ENCODE measurements around the gene GREM2.

Gene GREM2

DNA sequence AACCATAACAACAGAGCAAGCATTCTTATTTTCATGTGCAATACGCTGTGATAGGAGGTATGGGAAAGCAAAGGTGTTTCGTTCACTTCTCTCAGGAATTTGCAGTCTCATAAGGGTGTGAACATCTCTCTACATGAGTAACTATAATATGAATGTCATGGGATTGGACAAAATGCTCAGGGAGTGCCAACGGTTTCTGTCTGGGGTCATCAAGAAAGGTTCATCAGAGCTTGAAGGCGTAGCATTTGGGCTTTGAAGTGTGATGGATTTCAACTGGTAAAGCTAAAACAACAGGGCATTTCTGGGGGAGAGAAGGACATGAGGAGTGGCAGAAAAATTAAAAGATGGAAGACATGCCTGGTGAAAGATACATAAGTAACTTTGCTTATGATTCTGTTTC lies 32.4 kb downstream of the GREM2 start:
- no peak for TF ChIP-seq ZFX (IDR thresholded peaks at IDR 0.05)
- TF ChIP-seq, protein P1, sequence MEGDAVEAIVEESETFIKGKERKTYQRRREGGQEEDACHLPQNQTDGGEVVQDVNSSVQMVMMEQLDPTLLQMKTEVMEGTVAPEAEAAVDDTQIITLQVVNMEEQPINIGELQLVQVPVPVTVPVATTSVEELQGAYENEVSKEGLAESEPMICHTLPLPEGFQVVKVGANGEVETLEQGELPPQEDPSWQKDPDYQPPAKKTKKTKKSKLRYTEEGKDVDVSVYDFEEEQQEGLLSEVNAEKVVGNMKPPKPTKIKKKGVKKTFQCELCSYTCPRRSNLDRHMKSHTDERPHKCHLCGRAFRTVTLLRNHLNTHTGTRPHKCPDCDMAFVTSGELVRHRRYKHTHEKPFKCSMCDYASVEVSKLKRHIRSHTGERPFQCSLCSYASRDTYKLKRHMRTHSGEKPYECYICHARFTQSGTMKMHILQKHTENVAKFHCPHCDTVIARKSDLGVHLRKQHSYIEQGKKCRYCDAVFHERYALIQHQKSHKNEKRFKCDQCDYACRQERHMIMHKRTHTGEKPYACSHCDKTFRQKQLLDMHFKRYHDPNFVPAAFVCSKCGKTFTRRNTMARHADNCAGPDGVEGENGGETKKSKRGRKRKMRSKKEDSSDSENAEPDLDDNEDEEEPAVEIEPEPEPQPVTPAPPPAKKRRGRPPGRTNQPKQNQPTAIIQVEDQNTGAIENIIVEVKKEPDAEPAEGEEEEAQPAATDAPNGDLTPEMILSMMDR (conservative IDR thresholded peaks at IDR 0.05), result no peak

DNA sequence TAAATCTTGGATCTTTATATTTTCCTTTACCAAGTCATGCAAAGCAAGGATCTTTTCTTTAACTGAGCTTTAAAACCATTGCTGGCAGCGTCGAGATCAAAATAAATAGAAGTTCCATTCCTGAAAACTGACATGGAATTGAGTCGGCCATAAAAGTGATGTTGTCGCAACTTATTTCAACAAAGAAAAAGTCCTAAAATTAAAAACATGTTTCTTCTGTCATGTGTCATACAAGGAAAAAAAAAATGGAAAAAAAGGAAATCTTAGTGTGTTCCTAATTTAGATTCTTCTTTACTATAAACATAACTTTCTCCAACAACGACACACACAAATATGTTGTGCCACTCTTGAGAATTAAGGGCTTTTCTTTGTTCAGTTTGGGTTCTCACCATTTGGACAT lies 34.9 kb downstream of the GREM2 start:
- no peak for TF ChIP-seq ZFX (IDR thresholded peaks at IDR 0.05)
- TF ChIP-seq, protein P1 (conservative IDR thresholded peaks at IDR 0.05), result no peak
- no peak overlapping the region for H3K27ac ChIP-seq

More for the DNA sequence above, 32.4 kb downstream of the GREM2 start:
- no peak overlapping the region for H3K27ac ChIP-seq

DNA sequence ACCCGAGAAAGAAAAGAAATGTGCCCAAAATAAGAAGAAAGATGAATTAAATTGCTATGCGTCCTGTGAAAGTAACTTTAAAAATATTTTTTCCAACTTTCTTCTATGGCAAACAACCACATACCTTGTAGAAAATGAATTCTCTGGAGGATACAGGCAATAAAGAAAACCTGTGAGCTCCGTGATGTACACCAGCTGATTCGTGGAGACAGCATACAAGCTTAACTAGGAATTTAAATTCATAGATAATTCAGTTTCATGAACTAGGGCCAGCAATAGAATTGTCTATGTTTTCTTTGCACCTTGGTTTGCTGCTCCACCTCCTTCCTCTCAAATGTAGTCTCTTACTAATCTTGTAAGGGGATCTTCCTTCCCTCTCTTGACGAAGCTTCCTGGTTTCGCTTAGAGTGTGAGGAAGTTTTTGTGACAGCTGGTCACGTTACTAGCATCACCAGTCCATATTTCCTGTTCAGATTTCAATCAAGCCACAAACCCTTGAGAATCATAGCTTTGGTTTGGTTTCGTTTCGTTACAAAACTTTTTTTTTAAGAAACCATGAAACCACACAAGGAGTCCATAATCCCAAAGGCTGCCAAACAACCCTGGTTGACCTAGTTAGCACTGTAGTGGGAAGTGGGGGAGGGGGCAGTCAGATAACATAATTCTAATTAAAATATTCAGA lies 35.8 kb downstream of the GREM2 start:
- H3K27ac ChIP-seq, result no peak overlapping the region
- TF ChIP-seq, protein P1 (conservative IDR thresholded peaks at IDR 0.05), result no peak
- no peak for TF ChIP-seq ZFX (IDR thresholded peaks at IDR 0.05)

DNA sequence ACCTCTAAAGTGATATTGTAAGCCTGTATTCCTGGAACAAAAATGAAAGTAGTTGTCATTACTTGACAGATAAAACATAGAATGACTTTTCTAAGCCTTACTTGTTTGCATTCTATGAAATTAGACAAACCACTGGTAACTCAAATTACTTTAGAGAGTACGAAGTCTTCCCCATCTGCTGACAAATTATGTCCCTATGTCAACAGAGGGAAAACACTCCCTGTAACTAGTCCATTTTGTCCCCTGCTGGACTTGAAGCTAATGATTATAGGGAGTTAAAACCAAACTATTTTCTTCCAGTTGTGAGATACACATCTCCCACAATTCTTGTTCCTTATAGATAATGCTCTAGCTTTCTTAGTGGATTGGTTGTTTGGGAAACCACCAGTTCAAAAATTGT lies 39.6 kb downstream of the GREM2 start:
- no peak for TF ChIP-seq ZFX (IDR thresholded peaks at IDR 0.05)
- TF ChIP-seq, protein P1 (conservative IDR thresholded peaks at IDR 0.05), result no peak
- H3K27ac ChIP-seq, result no peak overlapping the region

DNA sequence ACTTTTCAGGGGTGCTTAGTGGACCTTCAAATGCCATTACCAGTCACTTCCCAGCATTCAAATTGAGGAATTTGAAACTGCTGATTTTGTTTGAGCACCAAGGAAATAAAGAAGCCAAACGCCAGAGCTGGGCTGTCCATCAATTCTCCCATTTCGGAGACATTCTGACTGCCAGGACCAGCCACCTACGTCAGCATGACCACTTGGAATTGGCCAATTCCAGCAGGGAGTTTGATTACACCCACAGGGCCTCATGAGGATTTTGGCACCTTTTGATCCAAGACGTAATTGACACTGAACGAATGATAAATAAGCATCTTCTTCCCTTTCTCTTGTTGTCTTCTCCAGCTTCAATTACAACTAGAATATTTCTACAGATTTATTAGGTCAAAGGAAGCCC lies 40.2 kb downstream of the GREM2 start:
- no peak overlapping the region for H3K27ac ChIP-seq
- TF ChIP-seq, protein P1 (conservative IDR thresholded peaks at IDR 0.05), result no peak
- TF ChIP-seq ZFX (IDR thresholded peaks at IDR 0.05), result no peak

DNA sequence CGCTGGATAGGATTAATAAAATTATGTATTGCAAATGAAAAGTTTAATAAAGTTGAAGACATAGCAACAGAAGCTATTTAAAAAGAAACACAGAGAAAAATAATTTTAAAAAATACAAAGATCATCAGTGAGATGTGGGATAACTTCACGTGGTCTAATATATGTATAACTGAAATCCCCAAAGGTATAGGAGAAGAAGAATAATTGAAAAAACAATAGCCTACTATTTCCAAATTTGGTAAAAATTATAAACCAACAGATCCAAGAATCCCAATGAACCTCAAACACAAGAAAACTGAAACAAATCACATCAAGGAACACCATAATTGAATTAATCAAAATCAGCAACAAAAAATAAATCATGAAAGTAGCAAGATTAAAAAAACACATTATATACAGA lies 44.9 kb downstream of the GREM2 start:
- H3K27ac ChIP-seq, result no peak overlapping the region
- TF ChIP-seq ZFX (IDR thresholded peaks at IDR 0.05), result no peak
- TF ChIP-seq, protein P1 (conservative IDR thresholded peaks at IDR 0.05), result no peak

DNA sequence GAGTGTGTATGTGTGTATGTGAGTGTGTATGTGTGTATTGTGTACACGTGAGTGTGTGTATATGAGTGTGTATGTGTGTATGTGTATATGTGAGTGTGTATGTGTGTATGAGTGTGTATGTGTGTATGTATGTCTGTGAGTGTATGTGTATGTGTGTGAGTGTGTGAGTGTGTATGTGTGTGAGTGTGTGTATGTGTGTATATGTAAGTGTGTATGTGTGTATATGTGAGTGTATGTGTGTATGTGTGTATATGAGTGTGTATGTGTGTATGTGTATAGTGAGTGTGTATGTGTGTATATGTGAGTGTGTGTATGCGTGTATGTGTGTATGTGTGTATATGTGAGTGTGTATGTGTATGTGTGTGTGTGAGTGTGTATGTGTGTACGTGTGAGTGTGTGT lies 49.2 kb downstream of the GREM2 start:
- TF ChIP-seq, protein P1 (conservative IDR thresholded peaks at IDR 0.05), result no peak
- TF ChIP-seq ZFX (IDR thresholded peaks at IDR 0.05), result no peak
- H3K27ac ChIP-seq, result no peak overlapping the region

Measured in C4-2B (cell line).